ENCODE data around the gene CXCL11. TPM values are rescaled to one million over a fixed set of nuclear protein-coding genes. Genes with fewer than 3 reads are reported as not detected.

The CXCL11 gene
- polyA plus RNA-seq, 6 donors from 2014 or later, result not detected

Other genes starting within 250 kb of the CXCL11 start
- not detected for gene PPEF2, start 133.6 kb downstream of the CXCL11 start, polyA plus RNA-seq (ENCODE audit: low read depth in 6 of 6)
- gene NAAA, start 95.1 kb downstream of the CXCL11 start, polyA plus RNA-seq (ENCODE audit: low read depth in 6 of 6), result 10 to 100 TPM; 32.6 to 53.0 (median 42.9) TPM
- 10 to 100 TPM; 52.5 to 99.8 (median 91.5) TPM for gene SDAD1, start 45.1 kb downstream of the CXCL11 start, polyA plus RNA-seq (ENCODE audit: low read depth in 6 of 6)
- gene CXCL9, start 28.6 kb downstream of the CXCL11 start, polyA plus RNA-seq (ENCODE audit: low read depth in 6 of 6), result not detected
- not detected for gene CXCL10, start 12.6 kb downstream of the CXCL11 start, polyA plus RNA-seq (ENCODE audit: low read depth in 6 of 6)
- not detected for gene ART3, start 38.6 kb upstream of the CXCL11 start, polyA plus RNA-seq (ENCODE audit: low read depth in 6 of 6)
- gene NUP54, start 112.3 kb upstream of the CXCL11 start, polyA plus RNA-seq (ENCODE audit: low read depth in 6 of 6), result 10 to 100 TPM; 23.9 to 43.5 (median 37.3) TPM
- 10 to 100 TPM in 5 of 6 donors, 1 to 10 TPM in 1; 8.7 to 17.2 (median 15.6) TPM for gene SCARB2, start 177.8 kb upstream of the CXCL11 start, polyA plus RNA-seq (ENCODE audit: low read depth in 6 of 6)
- under 1 TPM in 2 of 6 donors, not detected in 4; 0.31 to 0.60 TPM for gene FAM47E, start 215.7 kb upstream of the CXCL11 start, polyA plus RNA-seq (ENCODE audit: low read depth in 6 of 6)